ENCODE measurements around the gene TCF4. TPM values are rescaled to one million over a fixed set of nuclear protein-coding genes. Genes with fewer than 3 reads are reported as not detected.

Gene TCF4
- total RNA-seq, 1 donor from 2014 or later: 56.8 TPM

- no peak overlapping the region for H3K27ac Mint-ChIP-seq
- H3K4me3 Mint-ChIP-seq (ENCODE audit: low read depth): no peak overlapping the region
- no peaks in the 10 kb centered on the region for H3K4me1 Mint-ChIP-seq (ENCODE audit: low read depth)
- no peaks in the 10 kb centered on the region for H3K27me3 Mint-ChIP-seq
- DNase-seq (ENCODE audit: low spot score, unreplicated experiment): no peak
- H3K9me3 Mint-ChIP-seq (ENCODE audit: low read depth): peaks cover 4% of the 10 kb centered on the region
- H3K36me3 Mint-ChIP-seq (ENCODE audit: insufficient read depth): peaks cover 2% of the 10 kb centered on the region
- no peak for TF ChIP-seq CTCF (IDR thresholded peaks at IDR 0.05; ENCODE audit: unreplicated experiment)
Measured at GRCh38 chr18:55370936-55371335, 217.1 kb downstream of the TCF4 start.

- no peak overlapping the region for H3K4me3 Mint-ChIP-seq (ENCODE audit: low read depth)
- H3K27me3 Mint-ChIP-seq: no peaks in the 10 kb centered on the region
Measured at GRCh38 chr18:55369346-55369745, 218.6 kb downstream of the TCF4 start.

GRCh38 chr18:55365342-55365741 is 222.7 kb downstream of the TCF4 start:
- Mint-ChIP-seq H3K27me3 (no peaks in the 10 kb centered on the region), H3K36me3 (ENCODE audit: insufficient read depth) (no peaks in the 10 kb centered on the region), H3K27ac (no peak overlapping the region), H3K9me3 (ENCODE audit: low read depth) (peaks cover 3% of the 10 kb centered on the region), H3K4me1 (ENCODE audit: low read depth) (no peaks in the 10 kb centered on the region), H3K4me3 (ENCODE audit: low read depth) (no peak overlapping the region)
- no peak for DNase-seq (ENCODE audit: low spot score, unreplicated experiment)
- no peak for TF ChIP-seq CTCF (IDR thresholded peaks at IDR 0.05; ENCODE audit: unreplicated experiment)

More at GRCh38 chr18:55369346-55369745, 218.6 kb downstream of the TCF4 start:
- no peaks in the 10 kb centered on the region for H3K36me3 Mint-ChIP-seq (ENCODE audit: insufficient read depth)
- no peaks in the 10 kb centered on the region for H3K9me3 Mint-ChIP-seq (ENCODE audit: low read depth)
- H3K4me1 Mint-ChIP-seq (ENCODE audit: low read depth): no peaks in the 10 kb centered on the region
- no peak for TF ChIP-seq CTCF (IDR thresholded peaks at IDR 0.05; ENCODE audit: unreplicated experiment)
- H3K27ac Mint-ChIP-seq: no peak overlapping the region
- DNase-seq (ENCODE audit: low spot score, unreplicated experiment): no peak

- Mint-ChIP-seq H3K9me3 (ENCODE audit: low read depth) (peaks cover 3% of the 10 kb centered on the region), H3K4me1 (ENCODE audit: low read depth) (no peaks in the 10 kb centered on the region), H3K27ac (no peak overlapping the region), H3K27me3 (no peaks in the 10 kb centered on the region), H3K4me3 (ENCODE audit: low read depth) (no peak overlapping the region), H3K36me3 (ENCODE audit: insufficient read depth) (no peaks in the 10 kb centered on the region)
- DNase-seq (ENCODE audit: low spot score, unreplicated experiment): no peak
- TF ChIP-seq CTCF (IDR thresholded peaks at IDR 0.05; ENCODE audit: unreplicated experiment): no peak
Measured at GRCh38 chr18:55362303-55362702, 225.7 kb downstream of the TCF4 start.

- no peaks in the 10 kb centered on the region for H3K27me3 Mint-ChIP-seq
- H3K4me1 Mint-ChIP-seq (ENCODE audit: low read depth): no peaks in the 10 kb centered on the region
- H3K27ac Mint-ChIP-seq: no peak overlapping the region
- TF ChIP-seq CTCF (IDR thresholded peaks at IDR 0.05; ENCODE audit: unreplicated experiment): no peak
- peaks cover 3% of the 10 kb centered on the region for H3K9me3 Mint-ChIP-seq (ENCODE audit: low read depth)
- no peak overlapping the region for H3K4me3 Mint-ChIP-seq (ENCODE audit: low read depth)
- DNase-seq (ENCODE audit: low spot score, unreplicated experiment): no peak
- H3K36me3 Mint-ChIP-seq (ENCODE audit: insufficient read depth): no peaks in the 10 kb centered on the region
Measured at GRCh38 chr18:55361492-55362250, 226.3 kb downstream of the TCF4 start.
